H1 (cell line): ENCODE results near the gene CDK5R2. TPM values are rescaled to one million over a fixed set of nuclear protein-coding genes. Genes with fewer than 3 reads are reported as not detected.

Experiments
- CREB1 ChIP-seq: IDR thresholded peaks from 2 replicates; pipeline ENCODE4 v1.6.1; 2012; ENCODE audit warnings: inconsistent platforms
- CTCF ChIP-seq, 3 experiments: IDR thresholded peaks; 1 replicate in 2 of 3; 2 replicates in 1 of 3; pipeline versions ENCODE4 v1.5.1 to v1.6.1; 2011; ENCODE audit warnings: low read length in 3 of 3, mild to moderate bottlenecking in 3 of 3, inconsistent platforms in 2 of 3, low read depth in 1 of 3, moderate library complexity in 1 of 3; ENCODE audit not compliant: insufficient read depth in 1 of 3; ENCODE audit errors: control extremely low read depth in 1 of 3
- FOSL1 ChIP-seq: IDR thresholded peaks from 2 replicates; pipeline ENCODE4 v1.6.1; 2011; ENCODE audit warnings: mild to moderate bottlenecking, low read depth, low read length, moderate library complexity; ENCODE audit not compliant: insufficient read depth
- RFX5 ChIP-seq: IDR thresholded peaks from 2 replicates; pipeline ENCODE4 v1.6.1; 2011; ENCODE audit warnings: low read depth, low read length, improper control_type of control experiment, borderline replicate concordance
- SP1 ChIP-seq: IDR thresholded peaks from 2 replicates; pipeline ENCODE4 v1.6.1; 2011; ENCODE audit warnings: low read depth, low read length
- TEAD4 ChIP-seq: IDR thresholded peaks from 2 replicates; pipeline ENCODE4 v1.6.1; 2012; ENCODE audit warnings: low read depth, low read length, inconsistent platforms, mixed read lengths
- polyA plus RNA-seq, 7 experiments: library from polyadenylated mRNA; depleted of rRNA in 3 of 7; stranded (reverse) in 5 of 7; unstranded in 2 of 7; fragments of >200 nt in 5 of 7; fragments of 200-250 nt in 2 of 7; gene quantifications; 1 replicate in 5 of 7; 2 replicates in 1 of 7; 4 replicates in 1 of 7; pipeline versions ENCODE4 v1.2.1 to v1.2.3, GENCODE V29; 2011 to 2013; ENCODE audit warnings: missing spikeins in 2 of 7, mixed read lengths in 2 of 7
- total RNA-seq: library from RNA; stranded (reverse); fragmentation: NEBNext Ultra II Directional; extraction: Animal tissue kit (Norgen Biotek cat#: 25700); gene quantifications from 2 replicates; pipeline ENCODE4 v1.2.1, GENCODE V29; 2021
- TF ChIP-seq, protein P1 (sequence below): fragments of 300-600 bp; sonication (generic); IDR thresholded peaks from 2 replicates; pipeline ENCODE4 v1.7.1; 2012; ENCODE audit warnings: low read length, moderate library complexity, mild to moderate bottlenecking, inconsistent platforms; ENCODE audit not compliant: insufficient replicate concordance
- TF ChIP-seq, protein P2 (sequence below): IDR thresholded peaks from 2 replicates; pipeline ENCODE4 v1.6.1; 2012; ENCODE audit warnings: inconsistent platforms

CDK5R2 gene
- total and polyA plus RNA-seq, 2 of the 8 experiments (the other 6 are each of a cell fraction or from before 2014, with no cell fraction given): 0.14 TPM; not detected in 1

- TF ChIP-seq TEAD4: no peak
- TF ChIP-seq, protein P1, sequence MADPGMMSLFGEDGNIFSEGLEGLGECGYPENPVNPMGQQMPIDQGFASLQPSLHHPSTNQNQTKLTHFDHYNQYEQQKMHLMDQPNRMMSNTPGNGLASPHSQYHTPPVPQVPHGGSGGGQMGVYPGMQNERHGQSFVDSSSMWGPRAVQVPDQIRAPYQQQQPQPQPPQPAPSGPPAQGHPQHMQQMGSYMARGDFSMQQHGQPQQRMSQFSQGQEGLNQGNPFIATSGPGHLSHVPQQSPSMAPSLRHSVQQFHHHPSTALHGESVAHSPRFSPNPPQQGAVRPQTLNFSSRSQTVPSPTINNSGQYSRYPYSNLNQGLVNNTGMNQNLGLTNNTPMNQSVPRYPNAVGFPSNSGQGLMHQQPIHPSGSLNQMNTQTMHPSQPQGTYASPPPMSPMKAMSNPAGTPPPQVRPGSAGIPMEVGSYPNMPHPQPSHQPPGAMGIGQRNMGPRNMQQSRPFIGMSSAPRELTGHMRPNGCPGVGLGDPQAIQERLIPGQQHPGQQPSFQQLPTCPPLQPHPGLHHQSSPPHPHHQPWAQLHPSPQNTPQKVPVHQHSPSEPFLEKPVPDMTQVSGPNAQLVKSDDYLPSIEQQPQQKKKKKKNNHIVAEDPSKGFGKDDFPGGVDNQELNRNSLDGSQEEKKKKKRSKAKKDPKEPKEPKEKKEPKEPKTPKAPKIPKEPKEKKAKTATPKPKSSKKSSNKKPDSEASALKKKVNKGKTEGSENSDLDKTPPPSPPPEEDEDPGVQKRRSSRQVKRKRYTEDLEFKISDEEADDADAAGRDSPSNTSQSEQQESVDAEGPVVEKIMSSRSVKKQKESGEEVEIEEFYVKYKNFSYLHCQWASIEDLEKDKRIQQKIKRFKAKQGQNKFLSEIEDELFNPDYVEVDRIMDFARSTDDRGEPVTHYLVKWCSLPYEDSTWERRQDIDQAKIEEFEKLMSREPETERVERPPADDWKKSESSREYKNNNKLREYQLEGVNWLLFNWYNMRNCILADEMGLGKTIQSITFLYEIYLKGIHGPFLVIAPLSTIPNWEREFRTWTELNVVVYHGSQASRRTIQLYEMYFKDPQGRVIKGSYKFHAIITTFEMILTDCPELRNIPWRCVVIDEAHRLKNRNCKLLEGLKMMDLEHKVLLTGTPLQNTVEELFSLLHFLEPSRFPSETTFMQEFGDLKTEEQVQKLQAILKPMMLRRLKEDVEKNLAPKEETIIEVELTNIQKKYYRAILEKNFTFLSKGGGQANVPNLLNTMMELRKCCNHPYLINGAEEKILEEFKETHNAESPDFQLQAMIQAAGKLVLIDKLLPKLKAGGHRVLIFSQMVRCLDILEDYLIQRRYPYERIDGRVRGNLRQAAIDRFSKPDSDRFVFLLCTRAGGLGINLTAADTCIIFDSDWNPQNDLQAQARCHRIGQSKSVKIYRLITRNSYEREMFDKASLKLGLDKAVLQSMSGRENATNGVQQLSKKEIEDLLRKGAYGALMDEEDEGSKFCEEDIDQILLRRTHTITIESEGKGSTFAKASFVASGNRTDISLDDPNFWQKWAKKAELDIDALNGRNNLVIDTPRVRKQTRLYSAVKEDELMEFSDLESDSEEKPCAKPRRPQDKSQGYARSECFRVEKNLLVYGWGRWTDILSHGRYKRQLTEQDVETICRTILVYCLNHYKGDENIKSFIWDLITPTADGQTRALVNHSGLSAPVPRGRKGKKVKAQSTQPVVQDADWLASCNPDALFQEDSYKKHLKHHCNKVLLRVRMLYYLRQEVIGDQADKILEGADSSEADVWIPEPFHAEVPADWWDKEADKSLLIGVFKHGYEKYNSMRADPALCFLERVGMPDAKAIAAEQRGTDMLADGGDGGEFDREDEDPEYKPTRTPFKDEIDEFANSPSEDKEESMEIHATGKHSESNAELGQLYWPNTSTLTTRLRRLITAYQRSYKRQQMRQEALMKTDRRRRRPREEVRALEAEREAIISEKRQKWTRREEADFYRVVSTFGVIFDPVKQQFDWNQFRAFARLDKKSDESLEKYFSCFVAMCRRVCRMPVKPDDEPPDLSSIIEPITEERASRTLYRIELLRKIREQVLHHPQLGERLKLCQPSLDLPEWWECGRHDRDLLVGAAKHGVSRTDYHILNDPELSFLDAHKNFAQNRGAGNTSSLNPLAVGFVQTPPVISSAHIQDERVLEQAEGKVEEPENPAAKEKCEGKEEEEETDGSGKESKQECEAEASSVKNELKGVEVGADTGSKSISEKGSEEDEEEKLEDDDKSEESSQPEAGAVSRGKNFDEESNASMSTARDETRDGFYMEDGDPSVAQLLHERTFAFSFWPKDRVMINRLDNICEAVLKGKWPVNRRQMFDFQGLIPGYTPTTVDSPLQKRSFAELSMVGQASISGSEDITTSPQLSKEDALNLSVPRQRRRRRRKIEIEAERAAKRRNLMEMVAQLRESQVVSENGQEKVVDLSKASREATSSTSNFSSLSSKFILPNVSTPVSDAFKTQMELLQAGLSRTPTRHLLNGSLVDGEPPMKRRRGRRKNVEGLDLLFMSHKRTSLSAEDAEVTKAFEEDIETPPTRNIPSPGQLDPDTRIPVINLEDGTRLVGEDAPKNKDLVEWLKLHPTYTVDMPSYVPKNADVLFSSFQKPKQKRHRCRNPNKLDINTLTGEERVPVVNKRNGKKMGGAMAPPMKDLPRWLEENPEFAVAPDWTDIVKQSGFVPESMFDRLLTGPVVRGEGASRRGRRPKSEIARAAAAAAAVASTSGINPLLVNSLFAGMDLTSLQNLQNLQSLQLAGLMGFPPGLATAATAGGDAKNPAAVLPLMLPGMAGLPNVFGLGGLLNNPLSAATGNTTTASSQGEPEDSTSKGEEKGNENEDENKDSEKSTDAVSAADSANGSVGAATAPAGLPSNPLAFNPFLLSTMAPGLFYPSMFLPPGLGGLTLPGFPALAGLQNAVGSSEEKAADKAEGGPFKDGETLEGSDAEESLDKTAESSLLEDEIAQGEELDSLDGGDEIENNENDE: no peak
- no peak for TF ChIP-seq RFX5
- no peak for TF ChIP-seq SP1
- no peak for TF ChIP-seq CREB1
- TF ChIP-seq FOSL1: no peak
- no peak for TF ChIP-seq CTCF (IDR thresholded peaks at IDR 0.05; ENCODE audit: control extremely low read depth in 1 of 3, insufficient read depth in 1 of 3, low read depth in 1 of 3, low read length in 3 of 3)
- TF ChIP-seq, protein P2, sequence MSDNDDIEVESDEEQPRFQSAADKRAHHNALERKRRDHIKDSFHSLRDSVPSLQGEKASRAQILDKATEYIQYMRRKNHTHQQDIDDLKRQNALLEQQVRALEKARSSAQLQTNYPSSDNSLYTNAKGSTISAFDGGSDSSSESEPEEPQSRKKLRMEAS: no peak
Measured at GRCh38 chr2:218984239-218985020, 25.0 kb downstream of the CDK5R2 start (continued).
